ENCODE data around the gene SERINC5.

Gene SERINC5

DNA sequence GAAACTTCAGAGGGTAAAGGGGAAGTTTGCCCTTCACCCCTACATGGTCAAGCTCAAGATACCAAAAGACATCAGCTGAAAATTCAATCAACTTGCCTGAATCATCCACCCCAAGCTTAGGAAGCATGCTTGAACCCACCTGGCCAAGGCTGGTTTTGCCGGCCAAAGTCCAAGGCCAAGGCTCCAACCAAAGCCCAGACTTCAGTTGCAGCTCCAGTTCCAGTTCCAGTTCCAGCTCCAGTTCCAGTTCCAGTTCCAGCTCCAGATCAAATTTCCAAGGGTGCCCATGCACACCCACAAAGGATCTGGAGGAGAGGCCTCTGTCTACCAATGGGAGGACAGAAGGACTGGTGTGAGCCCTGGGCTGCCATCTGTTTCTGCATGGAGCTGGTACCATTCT, 4.6 kb upstream of the SERINC5 start:
- Histone ChIP-seq H3K4me3 (replicated peaks; ENCODE audit: insufficient read depth, low read length) (no peak overlapping the region), H3K27ac (replicated peaks) (no peak overlapping the region), H3K27me3 (ENCODE audit: insufficient read depth, poor library complexity, severe bottlenecking) (no peaks in the 10 kb centered on the region)
- no peak for DNase-seq (ENCODE audit: low read depth in 1 of 2, low spot score in 1 of 2)
- TF ChIP-seq POLR2AphosphoS5 (IDR thresholded peaks at IDR 0.05; ENCODE audit: low read depth) (no peak), GABPA (IDR thresholded peaks at IDR 0.05; ENCODE audit: low read depth) (no peak), SPI1 (IDR thresholded peaks at IDR 0.05; ENCODE audit: borderline replicate concordance, low read depth) (no peak)
- TF ChIP-seq, protein P1, sequence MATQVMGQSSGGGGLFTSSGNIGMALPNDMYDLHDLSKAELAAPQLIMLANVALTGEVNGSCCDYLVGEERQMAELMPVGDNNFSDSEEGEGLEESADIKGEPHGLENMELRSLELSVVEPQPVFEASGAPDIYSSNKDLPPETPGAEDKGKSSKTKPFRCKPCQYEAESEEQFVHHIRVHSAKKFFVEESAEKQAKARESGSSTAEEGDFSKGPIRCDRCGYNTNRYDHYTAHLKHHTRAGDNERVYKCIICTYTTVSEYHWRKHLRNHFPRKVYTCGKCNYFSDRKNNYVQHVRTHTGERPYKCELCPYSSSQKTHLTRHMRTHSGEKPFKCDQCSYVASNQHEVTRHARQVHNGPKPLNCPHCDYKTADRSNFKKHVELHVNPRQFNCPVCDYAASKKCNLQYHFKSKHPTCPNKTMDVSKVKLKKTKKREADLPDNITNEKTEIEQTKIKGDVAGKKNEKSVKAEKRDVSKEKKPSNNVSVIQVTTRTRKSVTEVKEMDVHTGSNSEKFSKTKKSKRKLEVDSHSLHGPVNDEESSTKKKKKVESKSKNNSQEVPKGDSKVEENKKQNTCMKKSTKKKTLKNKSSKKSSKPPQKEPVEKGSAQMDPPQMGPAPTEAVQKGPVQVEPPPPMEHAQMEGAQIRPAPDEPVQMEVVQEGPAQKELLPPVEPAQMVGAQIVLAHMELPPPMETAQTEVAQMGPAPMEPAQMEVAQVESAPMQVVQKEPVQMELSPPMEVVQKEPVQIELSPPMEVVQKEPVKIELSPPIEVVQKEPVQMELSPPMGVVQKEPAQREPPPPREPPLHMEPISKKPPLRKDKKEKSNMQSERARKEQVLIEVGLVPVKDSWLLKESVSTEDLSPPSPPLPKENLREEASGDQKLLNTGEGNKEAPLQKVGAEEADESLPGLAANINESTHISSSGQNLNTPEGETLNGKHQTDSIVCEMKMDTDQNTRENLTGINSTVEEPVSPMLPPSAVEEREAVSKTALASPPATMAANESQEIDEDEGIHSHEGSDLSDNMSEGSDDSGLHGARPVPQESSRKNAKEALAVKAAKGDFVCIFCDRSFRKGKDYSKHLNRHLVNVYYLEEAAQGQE (IDR thresholded peaks at IDR 0.05; ENCODE audit: insufficient replicate concordance, low read depth): no peak
- TF ChIP-seq, protein P2, sequence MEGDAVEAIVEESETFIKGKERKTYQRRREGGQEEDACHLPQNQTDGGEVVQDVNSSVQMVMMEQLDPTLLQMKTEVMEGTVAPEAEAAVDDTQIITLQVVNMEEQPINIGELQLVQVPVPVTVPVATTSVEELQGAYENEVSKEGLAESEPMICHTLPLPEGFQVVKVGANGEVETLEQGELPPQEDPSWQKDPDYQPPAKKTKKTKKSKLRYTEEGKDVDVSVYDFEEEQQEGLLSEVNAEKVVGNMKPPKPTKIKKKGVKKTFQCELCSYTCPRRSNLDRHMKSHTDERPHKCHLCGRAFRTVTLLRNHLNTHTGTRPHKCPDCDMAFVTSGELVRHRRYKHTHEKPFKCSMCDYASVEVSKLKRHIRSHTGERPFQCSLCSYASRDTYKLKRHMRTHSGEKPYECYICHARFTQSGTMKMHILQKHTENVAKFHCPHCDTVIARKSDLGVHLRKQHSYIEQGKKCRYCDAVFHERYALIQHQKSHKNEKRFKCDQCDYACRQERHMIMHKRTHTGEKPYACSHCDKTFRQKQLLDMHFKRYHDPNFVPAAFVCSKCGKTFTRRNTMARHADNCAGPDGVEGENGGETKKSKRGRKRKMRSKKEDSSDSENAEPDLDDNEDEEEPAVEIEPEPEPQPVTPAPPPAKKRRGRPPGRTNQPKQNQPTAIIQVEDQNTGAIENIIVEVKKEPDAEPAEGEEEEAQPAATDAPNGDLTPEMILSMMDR (IDR thresholded peaks at IDR 0.05; ENCODE audit: insufficient read depth, low read length): no peak

- TF ChIP-seq, protein P2 (IDR thresholded peaks at IDR 0.05; ENCODE audit: insufficient read depth, low read length): no peak
- TF ChIP-seq SPI1 (IDR thresholded peaks at IDR 0.05; ENCODE audit: borderline replicate concordance, low read depth) (no peak), GABPA (IDR thresholded peaks at IDR 0.05; ENCODE audit: low read depth) (no peak), POLR2AphosphoS5 (IDR thresholded peaks at IDR 0.05; ENCODE audit: low read depth) (no peak)
- TF ChIP-seq, protein P1 (IDR thresholded peaks at IDR 0.05; ENCODE audit: insufficient replicate concordance, low read depth): no peak
- Histone ChIP-seq H3K27me3 (ENCODE audit: insufficient read depth, poor library complexity, severe bottlenecking) (no peaks in the 10 kb centered on the region), H3K27ac (replicated peaks) (no peak overlapping the region), H3K4me3 (replicated peaks; ENCODE audit: insufficient read depth, low read length) (no peak overlapping the region)
- no peak for DNase-seq (ENCODE audit: low read depth in 1 of 2, low spot score in 1 of 2)
Measured at GRCh38 chr5:80259511-80260203, 3.8 kb upstream of the SERINC5 start.

GRCh38 chr5:80255431-80255810, 427 bp downstream of the SERINC5 start:
- TF ChIP-seq POLR2AphosphoS5 (IDR thresholded peaks at IDR 0.05; ENCODE audit: low read depth): no peak
- TF ChIP-seq, protein P1 (IDR thresholded peaks at IDR 0.05; ENCODE audit: insufficient replicate concordance, low read depth): no peak
- TF ChIP-seq, protein P2 (IDR thresholded peaks at IDR 0.05; ENCODE audit: insufficient read depth, low read length): no peak
- DNase-seq (ENCODE audit: low read depth in 1 of 2, low spot score in 1 of 2): no peak
- no peaks in the 10 kb centered on the region for H3K27me3 ChIP-seq (ENCODE audit: insufficient read depth, poor library complexity, severe bottlenecking)
- H3K4me3 ChIP-seq (replicated peaks; ENCODE audit: insufficient read depth, low read length): peak overlapping the region; percentile 62
- peak overlapping the region; percentile 57 for H3K27ac ChIP-seq (replicated peaks)
